GF-D8 (cell line): ENCODE results near the gene ITPRIP.
A peak's percentile ranks its signal among the peaks of the same experiment; 100 is the strongest.

Experiments used
- DNase-seq: peaks from one replicate; lab custom pipeline; 2025; lab: John Stamatoyannopoulos, UW

The ITPRIP gene

DNA sequence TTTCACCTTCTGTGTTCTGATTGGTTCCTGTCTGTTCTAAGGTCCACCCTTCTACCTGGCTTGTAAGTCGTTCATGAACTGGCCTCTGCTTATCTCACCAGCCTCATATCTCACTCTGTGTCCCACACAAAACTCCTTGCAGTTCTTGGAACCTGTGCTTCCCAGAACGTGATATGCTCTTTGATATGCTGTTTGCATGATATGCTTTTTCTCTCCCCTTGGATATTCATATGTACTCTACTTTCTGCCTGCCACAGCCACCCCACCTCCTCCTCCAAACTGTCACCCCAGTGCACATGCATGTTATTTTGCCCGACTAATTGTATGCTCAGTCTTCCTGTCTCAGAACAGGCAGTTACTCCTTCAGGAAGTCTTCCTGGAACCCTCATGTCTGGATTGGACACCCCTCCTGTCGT is 1.9 kb upstream of the ITPRIP start:
- DNase-seq = no peak

DNA sequence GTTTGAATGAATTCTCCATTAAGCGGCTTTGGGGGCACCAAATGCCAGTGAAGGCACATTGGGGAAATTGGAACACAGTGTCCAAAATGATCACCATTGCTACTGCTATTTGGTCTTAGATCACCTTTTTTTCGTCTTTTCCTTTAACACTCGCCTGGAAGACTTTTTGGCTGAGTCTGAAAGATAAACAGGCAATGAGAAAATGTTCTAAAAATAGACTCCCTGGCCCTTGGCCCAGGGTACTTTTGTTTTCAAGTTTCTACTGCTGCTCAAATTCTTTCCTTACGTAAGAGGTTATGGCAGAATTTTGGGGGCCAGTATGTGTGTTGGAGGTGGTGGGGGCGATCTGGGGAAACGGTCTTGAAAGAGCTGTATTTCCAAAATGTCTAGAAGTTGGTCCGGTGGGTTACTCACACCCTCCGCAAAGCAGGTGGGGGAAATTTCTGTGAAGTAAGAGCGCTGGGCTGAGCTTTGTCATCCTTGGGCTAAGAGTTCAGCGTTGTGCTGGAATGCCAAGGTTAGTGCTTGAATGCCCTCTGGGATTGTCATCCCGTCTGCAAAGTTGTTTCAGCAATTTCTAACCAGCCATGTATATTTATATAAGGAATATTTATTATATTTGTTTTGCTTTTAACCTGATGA is 1.3 kb upstream of the ITPRIP start:
- DNase-seq = no peak

DNA sequence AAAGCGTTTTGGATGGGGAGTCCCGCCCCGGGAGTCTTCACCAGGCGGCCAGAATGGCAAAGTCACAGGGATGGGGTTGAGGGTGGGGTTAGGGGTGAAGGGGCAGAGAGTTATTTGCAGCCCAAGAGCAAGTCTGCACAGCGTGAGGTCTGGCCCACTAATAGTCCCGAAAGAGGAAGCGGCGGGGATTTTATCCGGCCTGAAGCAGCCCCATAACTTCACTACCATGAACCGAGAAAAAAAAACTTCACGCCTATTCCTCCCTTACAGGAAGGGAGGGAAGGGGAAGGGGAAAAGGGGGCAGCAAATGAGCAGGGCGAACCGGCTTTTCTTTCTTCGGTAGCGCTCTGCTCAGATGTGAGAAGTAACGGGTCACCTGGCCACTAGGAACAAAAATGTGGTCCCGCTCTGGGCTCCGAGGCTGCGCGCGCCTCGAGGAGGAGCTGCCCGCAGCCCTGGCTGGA is 712 bp downstream of the ITPRIP start:
- peak; percentile 67 for DNase-seq

DNA sequence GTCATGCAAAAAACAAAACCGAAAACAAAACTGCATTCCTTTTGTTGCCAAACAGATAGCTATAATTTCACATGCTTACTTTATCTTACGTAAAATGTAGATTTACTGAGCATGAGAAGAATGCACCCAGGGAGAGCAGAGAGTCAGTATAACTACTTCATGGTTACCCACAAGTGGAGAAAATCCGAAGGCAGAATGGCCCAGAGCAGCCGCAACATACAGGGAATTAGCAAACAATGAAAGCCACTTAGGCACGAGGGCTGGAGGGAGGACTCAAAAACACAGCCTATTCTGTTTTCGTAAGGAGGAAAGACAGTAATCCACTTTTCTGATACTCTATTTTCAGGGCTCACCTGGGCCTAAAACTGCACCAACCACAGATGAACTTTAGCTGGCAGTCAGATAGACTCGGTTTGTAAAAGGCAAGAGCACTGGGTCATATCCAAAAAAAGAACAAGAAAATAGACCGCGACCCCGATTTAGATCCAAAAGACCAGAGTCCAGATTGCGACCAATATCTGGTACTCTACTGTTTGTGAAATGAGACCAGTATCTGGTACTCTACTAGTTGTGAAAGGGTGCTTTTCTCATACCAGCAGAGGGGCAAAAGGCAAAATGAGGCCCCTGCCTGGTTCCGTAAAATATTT is 1.3 kb downstream of the ITPRIP start:
- no peak for DNase-seq

DNA sequence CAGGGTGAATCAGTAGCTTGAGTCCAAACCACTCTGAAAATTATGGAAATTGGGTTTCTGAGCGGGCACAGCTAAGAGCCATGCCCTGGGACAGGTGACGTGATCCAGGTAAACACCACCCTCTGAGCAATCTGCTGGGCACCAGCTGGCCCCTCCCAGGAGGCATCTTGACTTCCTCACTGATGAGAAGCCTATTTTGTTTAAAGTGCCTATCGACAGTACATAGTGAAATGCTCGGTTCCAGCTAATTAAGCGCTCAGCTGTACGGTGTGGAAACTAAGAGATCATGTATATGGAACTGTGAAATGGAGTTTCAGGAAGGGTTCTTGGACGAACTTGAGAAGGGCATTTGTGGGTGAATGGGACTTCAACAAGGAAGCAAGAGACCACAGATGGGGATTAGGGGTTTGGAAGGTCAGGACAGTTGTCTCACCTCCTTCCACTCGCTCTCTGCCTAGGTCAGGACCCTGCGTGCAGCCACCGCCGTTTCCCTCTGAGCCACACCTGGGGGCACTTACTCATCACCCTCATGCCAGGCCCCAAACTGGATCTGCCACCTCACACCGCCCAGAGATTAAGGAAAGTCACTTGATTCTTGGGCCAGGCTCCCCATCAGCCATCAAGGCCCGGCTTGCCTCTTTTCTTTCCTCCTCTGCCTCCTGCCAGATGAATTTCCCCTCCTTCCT is 3.2 kb downstream of the ITPRIP start:
- no peak for DNase-seq

DNA sequence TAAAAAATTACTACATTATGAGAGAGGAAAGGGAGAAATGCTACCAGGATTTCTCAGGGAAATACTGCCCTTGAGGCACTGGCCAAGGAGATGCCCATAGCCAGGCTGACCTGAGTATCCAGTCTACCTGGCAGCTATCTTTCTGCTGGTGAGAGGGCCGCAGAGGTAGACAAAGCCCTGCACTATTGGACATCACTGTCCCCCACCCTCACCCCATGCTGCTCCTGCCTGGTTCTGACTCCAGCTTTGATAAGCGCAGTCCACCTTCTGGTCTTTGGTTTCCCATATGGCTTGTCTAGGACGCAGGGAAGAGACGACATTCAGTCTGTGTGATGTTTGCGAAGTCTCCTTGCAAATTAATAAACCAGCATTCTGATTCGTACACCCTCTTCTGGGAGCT is 3.7 kb downstream of the ITPRIP start:
- DNase-seq = no peak

DNA sequence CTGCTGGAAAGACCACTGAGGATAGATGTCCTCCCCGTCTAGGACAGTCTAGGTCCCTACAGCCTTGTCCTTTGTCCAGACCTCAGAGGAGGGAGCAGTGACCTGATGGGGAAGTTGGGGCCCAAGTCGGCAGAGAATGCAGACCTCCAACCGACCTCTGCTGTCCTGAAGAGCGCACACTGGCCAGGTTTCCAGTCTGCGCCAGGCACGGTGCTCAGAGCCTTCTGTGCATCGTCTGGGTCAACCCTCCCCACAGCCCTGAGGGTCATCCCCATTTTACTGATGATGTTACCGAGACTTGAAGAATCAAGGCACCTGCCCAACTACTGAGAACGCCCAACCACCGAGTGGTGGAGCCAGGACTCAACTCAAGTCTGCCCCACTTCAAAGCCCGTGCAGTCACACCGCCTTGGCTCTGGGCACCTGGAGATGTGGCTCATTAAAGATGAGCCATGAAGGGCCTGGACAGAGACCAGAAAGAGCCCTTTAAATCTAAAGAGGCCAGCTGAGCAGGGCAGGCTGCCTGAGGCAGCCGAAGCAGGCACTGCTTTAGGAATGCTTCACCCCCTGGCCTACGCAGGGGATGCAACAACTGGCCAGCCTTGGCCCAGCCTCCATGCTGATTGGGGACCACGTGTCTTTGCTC is 4.4 kb downstream of the ITPRIP start:
- DNase-seq = no peak

DNA sequence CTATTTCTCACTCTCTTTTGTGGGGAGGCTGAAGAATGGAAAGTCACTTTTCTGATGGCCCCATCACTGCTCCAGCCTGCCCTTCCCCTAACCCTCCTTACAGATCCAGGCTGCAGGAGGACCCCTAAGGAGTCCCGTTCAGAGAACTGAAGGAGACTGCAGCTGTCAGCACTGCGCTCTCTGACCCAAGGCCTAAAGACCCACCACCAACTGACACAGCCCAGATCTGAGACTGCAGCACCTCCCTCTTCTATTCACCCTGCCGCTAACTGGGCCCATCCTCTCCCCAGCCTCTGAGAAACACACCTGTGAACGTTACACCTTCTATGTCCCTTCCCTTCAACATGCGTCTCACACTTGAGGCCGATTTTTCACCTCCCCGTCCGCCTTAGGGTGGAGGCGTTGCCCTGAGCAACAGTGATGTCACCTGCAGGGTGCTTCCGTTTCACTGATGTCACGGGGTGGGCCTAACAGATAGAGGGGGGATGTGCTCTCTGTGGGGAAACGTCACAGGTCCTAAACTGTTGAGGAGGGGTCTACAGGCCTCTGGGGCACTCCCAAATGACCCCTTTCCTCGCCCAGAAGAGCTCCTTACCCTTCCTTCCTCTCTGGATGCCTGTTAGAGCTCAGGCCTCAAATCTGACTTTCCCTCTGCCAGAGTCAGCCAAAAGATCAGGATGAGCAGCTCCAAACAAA is 5.1 kb downstream of the ITPRIP start:
- DNase-seq = no peak

DNA sequence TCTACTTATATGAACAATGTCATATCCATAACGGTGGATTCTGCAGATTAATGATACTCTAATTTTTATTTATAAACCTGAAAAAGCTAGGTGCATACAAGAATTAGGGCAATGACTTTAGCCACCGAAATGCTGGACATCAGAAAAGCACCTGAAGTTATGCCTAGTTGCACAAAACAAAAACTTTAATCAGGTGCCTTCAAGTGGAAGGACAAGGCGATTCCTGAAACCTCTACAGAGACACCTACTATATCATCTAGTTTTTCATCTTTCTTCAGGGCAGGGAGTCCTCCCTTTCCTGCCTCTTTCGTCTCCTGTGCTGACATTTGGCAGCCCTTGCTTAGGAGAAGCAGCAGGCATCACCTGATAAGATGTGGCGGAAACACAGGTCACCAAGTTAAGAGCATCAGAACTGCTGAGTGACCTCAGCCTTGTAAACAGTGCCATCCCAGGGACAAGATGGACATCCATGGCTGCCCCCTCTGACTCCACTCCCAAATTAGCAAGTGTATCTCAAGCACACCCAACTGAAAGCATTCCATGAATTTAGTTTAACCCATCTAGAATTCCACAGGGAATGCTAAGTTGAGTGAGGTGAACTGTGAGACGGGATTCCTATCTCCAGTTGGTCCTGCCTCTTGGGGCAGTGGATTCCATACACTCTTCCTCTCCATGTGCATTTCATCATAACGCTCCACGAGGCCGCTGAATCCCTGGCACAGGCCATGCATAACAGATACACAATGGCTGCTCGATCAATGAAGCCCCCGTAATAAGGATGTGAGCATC is 5.8 kb downstream of the ITPRIP start:
- DNase-seq = no peak

DNA sequence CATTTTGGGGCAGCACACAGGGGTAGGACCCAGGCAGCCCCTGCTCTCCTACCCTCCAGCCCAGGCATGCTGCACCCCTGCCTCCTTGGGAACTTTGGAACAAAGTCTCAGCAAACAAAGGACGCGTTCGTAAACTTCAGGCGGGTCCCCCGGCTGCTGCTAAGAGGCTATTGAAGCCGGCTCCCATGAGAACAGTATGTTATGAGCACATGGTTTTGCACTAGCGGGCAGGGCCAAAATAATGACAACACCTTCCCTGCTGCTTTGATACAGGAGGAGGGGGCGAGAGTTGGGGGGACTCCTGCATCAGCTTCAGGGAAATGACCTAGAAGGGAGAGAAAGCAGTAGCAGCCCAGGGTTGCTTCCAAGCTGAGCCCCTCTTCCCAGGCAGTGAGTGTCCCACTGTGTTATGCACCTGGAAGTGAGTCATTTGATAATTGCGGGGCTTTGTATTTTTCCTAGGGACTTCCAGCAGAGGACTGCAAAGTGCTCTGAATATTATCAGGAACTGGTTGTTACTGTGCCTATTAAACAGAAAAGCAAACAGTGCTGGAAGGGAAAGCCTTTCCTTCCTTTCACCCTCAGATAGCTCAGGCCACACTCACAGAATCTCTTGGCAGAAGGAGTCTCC is 6.9 kb downstream of the ITPRIP start:
- no peak for DNase-seq

DNA sequence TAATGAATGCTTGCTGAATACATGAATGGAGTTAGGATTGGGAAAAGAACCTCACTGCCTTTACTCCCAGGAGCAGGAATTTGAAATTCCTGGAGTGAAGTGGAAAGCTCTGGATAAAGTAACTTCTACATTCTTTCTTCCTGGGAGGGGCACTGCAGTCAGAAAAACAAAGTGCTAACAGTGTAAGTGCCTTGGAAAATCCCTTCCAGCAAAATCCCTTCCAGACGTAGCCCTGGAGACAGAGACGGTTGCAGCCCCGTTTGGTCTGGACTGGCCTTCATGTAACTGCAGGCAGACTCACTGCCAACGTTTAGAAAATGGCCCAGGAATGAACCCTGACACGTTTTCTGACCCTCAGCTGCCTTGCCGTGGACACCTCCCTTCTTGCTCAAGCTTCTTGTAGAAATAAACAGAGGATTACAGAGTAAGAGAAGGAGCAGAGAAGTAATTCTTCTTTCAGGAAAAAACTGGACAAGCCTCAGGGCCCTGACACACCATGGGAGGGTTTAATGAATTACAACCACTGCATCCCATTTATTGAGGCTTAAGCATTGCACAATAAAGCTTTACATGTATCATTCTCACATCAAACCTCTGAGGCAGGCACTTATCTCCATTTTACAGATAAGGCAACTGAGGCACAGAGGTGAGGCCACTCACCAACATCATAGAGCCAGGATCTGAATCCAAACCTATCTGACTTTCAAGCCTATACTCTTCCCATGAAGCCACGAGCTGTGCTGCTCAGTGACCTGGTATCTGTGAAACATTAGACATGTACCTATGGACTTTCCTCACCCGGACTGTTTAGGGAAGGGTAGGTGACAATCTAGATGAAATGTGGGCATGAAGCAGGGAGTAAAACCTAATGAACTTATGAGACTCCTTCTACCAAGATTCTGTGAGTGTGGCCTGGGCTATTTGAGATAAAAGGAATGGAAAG is 7.8 kb downstream of the ITPRIP start:
- DNase-seq = no peak

DNA sequence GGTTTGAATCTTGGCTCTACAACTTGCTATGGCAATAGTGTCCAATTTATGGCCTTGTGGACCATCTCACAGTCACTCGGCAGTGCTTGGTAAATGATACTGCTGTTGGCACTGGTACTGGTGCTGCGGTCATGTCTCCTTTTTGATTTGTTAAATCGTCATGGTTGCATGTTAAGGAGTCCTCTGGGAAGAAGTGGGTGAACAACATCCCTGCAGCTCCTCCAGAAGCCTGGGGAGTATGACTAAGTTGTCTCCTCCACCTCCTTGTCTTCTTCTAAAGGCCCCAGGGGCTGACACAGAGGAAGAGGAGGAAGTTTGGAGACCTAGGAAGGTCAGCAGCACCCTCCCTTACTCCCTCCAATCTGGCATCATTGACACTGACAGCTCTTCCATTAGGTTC is 8.5 kb downstream of the ITPRIP start:
- DNase-seq = no peak

DNA sequence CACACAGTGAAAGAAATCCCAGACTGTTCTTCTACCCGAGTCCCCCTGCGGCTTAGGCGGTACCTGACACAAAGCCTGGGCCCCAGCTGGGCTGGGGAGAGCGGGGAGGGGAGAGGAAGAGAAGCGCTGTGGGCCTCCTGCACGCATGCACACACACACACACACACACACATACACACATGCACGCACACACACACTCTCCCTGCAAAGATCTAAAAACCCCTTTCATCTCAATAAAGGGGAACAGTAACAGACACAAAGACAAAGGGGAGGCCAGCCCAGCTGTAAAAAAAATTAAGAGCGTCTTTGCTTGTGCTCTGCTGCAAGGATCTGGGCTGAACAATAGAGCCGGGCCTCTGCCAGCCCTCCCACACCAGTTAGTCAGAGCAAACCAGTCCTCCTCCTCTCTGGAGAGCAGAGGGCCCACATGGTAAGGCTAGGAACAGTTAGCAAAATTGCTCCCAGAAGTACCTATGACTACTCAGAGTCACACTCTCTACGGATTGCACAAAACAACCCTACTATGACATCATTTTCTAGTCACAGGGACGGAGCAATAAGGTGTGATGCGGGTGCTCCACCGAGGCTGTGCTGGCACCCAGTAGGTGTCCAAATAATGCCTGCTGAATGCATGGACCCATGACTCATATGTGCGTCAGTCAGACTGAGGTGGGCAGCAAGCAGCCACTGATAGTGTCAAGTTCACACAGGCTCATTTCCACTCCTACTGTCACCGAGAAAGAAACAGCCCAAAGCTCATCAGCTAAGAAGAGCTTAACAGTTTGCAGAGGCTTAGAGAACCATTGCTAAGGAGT is 9.2 kb downstream of the ITPRIP start:
- DNase-seq = peak; percentile 45

DNA sequence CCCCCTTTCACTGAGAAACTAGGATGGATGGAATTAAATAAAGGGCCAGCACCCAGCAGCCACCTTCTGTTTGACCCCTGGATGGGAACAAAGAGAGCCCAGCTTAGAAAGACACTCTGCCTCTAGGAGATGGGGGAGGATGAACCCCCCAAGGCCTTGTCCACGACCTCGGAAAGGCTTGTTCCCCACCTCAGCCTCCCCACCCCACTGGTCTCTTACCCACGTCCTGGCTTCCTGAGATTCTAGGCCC is 9.7 kb downstream of the ITPRIP start:
- no peak for DNase-seq

DNA sequence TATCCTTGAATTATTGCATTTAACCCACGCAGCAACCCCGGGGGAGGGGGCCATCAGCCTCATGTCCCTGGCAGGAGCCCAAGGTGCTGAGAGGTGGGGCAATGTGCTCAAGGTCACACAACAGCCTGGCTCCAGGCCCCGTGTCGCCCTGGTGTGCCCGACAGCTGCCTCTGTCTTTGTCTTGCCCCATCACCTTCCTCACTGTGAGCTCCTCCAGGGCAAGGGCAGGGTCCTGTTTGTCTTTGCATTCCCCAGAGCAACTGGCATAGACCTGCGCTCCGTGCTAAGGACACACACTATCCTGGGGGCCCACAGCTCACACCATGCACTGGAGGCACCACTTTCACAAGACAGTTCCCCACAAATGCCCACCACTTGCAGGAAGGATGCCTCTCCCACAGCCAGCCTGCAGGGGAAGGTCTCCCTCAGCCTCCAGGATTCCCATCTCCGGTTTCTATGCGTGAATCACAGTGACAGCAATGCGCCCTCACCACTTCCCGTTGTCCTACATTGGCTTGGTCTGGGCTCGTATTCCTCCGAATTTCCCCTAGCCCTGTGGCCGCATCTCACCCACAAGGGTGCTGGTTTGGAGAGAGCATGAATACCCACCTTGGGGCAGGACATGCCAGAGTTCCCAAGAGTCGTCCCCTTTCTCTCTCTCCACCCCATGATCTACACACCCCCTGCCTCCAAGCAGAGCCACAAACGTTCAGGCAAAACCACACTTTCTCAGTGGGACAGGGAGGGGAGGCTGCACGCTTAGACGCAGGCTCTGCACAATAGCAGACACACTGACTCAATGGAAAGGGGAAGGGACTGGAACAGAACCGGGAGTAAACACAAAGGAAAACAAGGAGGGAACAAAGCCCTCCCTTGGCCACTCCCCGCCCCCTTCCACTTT is 10.3 kb downstream of the ITPRIP start:
- peak; percentile 48 for DNase-seq

DNA sequence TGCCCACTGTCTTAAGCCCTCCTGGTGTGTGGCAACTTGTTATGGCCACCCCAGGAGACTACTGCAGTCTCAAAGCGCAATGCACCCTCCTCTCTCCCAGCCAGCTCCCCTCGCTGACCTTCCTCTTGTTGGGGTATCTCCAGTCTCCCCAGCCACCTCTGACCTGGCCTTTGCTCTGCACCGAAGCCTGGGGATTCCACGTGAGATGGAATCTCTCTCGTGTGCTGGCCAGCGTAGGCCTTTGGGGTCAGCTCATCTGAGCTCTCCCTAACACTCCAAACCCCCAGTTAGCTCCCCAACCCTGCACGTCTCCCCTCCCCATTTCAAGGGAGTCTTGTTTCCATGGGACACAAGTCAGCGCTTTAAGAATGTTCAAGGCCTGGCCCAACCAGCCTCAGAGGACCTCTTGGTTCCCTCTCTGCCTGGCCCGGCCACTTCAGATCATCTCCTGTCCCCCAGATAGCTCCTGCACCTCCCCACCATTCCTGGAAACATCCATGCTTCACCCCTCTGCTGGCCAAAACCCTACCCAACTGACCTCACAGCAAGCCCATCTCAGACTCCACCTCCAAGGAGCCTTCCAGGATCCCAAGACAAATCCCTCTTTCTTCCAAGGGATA is 11.2 kb downstream of the ITPRIP start:
- no peak for DNase-seq
